Dermis microvascular lymphatic vessel endothelial cell (primary cell): ENCODE data around the gene CEACAM18. TPM values are rescaled to one million over a fixed set of nuclear protein-coding genes. Genes with fewer than 3 reads are reported as not detected.

Experiments used
- DNase-seq, 2 donors: peaks; one replicate each; pipeline versions ENCODE4 v3.0.0 to v3.0.0-alpha.2; 2010; ENCODE audit warnings: low read depth in 2 of 2
- total RNA-seq: library from RNA; depleted of rRNA; stranded (reverse); fragments of >200 nt; gene quantifications from 2 replicates; pipeline ENCODE4 v1.2.1, GENCODE V29; 2014

The CEACAM18 gene
- total RNA-seq, 1 donor from 2014 or later = not detected

DNA sequence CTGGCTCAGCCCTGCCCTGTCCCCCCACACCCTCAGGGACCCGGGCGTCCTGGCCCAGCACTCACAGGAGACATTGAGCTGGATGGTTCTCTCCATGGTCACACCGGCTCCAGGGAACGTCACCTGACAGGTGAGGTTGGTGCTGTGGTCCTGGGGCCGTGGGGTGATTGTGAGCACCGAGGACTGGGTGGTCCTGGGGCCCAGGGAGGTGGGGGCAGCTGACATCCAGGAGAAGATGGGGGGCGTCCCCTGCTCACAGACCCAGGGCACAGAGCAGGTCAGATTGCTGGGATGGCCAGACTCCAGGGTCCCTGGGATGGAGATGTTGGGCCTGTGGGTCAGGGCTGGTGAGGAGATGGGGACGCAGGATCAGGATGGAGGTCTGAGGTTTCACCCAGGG, 52.3 kb downstream of the CEACAM18 start:
- DNase-seq = no peak

GRCh38 chr19:51531349-51532315, 53.3 kb downstream of the CEACAM18 start, which contains the start of gene SIGLEC6:
Gene SIGLEC6 (minus strand): TSS chr19:51531670. CDS start chr19:51531648, 22 bp downstream.
- DNase-seq = no peak

GRCh38 chr19:51535535-51535934, 57.2 kb downstream of the CEACAM18 start:
- no peak for DNase-seq

GRCh38 chr19:51539821-51540366, 61.6 kb downstream of the CEACAM18 start:
- no peak for DNase-seq

Other genes with a start within 250 kb of the CEACAM18 start
- not detected in 2 replicates for gene SIGLECL1, start 227.5 kb upstream of the CEACAM18 start, total RNA-seq
- not detected in 2 replicates for gene IGLON5, start 166.9 kb upstream of the CEACAM18 start, total RNA-seq
- gene VSIG10L, start 136.4 kb upstream of the CEACAM18 start, total RNA-seq = 0.13 TPM in 2 replicates
- 73.6 and 75.7 TPM in 2 replicates for gene ETFB, start 112.2 kb upstream of the CEACAM18 start, total RNA-seq
- gene CLDND2, start 109.5 kb upstream of the CEACAM18 start, total RNA-seq = not detected in 2 replicates
- gene NKG7, start 105.9 kb upstream of the CEACAM18 start, total RNA-seq = not detected in 2 replicates
- gene LIM2, start 90.6 kb upstream of the CEACAM18 start, total RNA-seq = not detected in 2 replicates
- not detected in 2 replicates for gene C19orf84, start 87.9 kb upstream of the CEACAM18 start, total RNA-seq
- gene SIGLEC10, start 60.9 kb upstream of the CEACAM18 start, total RNA-seq = not detected in 2 replicates
- not detected in 2 replicates for gene SIGLEC8, start 20.1 kb upstream of the CEACAM18 start, total RNA-seq
- gene SIGLEC12, start 23.3 kb downstream of the CEACAM18 start, total RNA-seq = not detected in 2 replicates
- not detected in 2 replicates for gene SIGLEC6, start 53.1 kb downstream of the CEACAM18 start, total RNA-seq
- gene ZNF175, start 92.7 kb downstream of the CEACAM18 start, total RNA-seq = 2.1 and 3.9 TPM in 2 replicates
- gene SIGLEC5, start 151.9 kb downstream of the CEACAM18 start, total RNA-seq = not detected in 2 replicates
- gene SIGLEC14, start 168.3 kb downstream of the CEACAM18 start, total RNA-seq = under 0.01 TPM in 1 of 2 replicates, not detected in the other
- gene SPACA6, start 214.8 kb downstream of the CEACAM18 start, total RNA-seq = 3.5 and 5.6 TPM in 2 replicates
- not detected in 2 replicates for gene HAS1, start 245.5 kb downstream of the CEACAM18 start, total RNA-seq